GM18519 (cell line): ENCODE data around the gene IRF5.
A peak's percentile ranks its signal among the peaks of the same experiment; 100 is the strongest.

Source experiments
- ATAC-seq: cut with Tn5 transposase; IDR thresholded peaks from one replicate; pipeline ENCODE4 v1.9.1; 2021; ENCODE audit warnings: mild to moderate bottlenecking, moderate library complexity; ENCODE audit not compliant: unreplicated experiment, low FRiP score

IRF5 gene

GRCh38 chr7:128937647-128938543 lies at the start of gene IRF5:
IRF5 (plus strand) TSS chr7:128937927; CDS start chr7:128942082, 4,155 bp downstream.
- ATAC-seq, result no peak

- ATAC-seq, result no peak
Observed at GRCh38 chr7:128888039-128888755, 49.5 kb upstream of the IRF5 start.

GRCh38 chr7:128888756-128889095 lies 49.0 kb upstream of the IRF5 start:
- no peak for ATAC-seq

DNA sequence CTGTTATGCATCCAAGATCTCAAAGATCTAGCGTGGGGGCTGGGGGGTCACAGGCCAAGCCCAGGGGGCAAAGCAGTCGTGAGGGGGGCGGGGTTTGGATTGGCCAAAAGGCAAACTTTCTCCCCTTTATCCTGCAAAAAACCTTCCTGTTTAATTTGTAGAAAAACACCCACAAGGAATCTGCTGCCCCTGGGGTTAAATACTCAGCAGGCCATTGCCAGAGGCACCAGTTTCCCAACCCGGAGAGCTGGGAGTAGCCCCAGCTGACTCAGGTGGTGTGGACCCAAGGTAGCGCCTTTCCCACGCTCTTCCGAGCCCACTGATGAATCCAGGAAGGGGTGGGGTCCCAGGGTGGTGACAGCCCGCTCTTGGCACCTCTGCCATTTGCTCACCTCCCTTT lies 48.6 kb upstream of the IRF5 start:
- no peak for ATAC-seq

GRCh38 chr7:128890306-128891109 lies 47.2 kb upstream of the IRF5 start:
- no peak for ATAC-seq

DNA sequence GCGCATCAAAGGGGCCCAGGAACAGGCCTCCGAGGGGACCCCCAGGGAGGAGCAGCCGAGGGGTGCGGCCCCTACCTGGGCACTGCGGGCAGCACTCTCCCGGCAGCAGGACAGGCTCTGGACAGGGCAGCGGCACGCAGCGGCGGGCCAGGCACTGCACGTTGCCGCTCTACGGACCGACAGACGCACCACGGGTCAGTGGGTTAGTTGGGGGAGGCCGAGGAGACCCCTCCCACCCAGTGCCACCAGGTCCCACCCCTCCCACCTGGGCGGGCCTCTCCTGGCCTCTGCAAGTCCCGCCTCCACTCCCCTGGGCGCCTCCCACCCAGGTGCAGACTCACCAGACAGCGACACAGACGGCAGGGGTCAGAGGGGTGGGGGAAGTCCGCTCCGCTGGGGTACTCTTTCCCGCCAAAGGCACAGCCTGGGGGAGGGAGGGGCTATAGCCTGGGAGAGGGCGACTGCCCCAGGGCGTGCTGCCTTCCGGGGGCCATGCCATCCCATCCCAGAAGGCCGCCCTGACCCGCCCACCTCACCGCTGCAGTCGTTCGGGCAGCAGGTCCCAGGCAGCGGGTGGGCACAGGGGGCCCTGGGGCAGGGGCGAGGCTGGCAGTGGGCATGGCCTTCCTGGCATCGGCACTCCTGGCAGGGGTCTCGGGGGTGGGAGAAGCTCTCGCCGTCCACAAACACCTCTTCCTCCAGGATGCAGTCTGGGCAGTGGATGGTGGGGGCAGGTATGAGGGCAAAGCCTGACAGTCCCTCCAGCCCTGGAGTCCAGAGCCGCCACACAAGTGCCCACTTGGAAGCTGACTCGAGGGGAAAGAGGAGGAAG lies 46.4 kb upstream of the IRF5 start:
- no peak for ATAC-seq

DNA sequence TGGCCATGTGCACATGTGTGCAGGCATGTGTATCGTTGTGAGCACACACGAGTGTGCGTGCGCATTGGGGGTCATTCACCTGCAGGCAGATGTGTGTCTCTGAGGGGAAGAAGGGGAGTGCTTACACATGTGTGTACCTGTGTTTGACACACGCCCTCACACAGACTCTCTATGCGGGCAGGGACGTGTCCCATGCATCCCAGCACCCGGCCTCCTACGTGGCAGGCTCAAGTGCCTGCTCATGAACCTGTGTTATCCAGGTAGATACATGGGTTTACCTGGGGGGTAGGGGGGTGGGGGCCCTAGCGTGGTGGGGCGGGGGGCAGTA lies 45.8 kb upstream of the IRF5 start:
- no peak for ATAC-seq

- ATAC-seq, result no peak
Observed at GRCh38 chr7:128892521-128893250, 45.0 kb upstream of the IRF5 start.

GRCh38 chr7:128893251-128894100 lies 44.3 kb upstream of the IRF5 start:
- no peak for ATAC-seq

DNA sequence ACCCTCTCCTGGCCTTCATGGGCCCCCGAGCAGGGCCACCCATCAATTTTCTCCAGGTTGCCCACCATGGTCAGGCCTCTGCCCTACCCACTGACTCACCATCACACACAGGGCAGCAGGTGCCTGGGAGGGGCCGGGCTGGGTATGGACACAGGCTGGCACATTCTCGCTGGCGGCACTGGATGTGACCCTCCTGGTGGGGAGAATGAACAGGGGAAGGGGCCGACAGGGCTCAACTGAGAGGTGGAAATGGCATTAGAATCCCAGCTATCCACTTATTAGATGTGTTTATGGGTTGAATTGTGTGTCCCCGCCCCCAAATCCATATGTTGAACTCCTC lies 43.7 kb upstream of the IRF5 start:
- ATAC-seq, result no peak

GRCh38 chr7:128895320-128895719 lies 42.4 kb upstream of the IRF5 start:
- no peak for ATAC-seq

DNA sequence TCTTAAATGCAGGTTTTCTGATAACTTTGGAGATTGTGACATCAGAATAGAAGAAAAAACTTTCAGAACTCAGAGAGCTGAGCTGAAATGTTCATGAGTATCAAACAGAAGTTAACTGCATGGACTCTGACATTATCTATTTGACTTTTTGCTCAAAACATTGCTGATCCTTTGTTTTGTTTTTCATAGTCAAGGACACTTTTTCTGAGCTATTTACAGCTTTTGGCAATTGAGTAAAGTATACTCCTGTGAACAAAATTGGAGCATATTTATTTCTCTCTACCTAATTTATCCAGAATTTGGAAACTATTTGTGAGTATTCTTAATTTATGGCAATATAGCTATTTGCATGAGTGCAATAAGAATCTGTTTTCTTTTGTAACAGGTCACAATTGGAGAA lies 38.3 kb upstream of the IRF5 start:
- no peak for ATAC-seq

DNA sequence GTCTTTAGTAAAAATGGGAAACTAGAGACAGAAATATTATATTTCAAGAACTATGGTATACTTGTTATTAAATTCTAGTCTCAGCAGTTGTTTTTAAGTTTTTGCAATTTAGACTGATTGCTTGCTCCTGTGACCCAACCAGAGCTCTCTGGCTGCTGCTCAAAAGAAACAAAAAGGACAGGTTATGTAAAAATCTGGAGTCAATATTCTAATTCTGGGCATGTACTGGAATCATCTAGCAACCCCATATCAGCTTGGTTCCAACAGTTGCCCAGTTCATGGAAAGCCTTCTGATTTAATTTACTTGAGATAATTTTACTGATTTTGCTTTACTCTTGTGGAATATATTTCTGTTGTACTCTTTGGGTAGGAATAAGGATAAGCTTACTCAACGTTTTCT lies 37.5 kb upstream of the IRF5 start:
- ATAC-seq, result no peak

- ATAC-seq, result no peak
Observed at GRCh38 chr7:128902761-128903585, 34.8 kb upstream of the IRF5 start.

GRCh38 chr7:128903621-128904361 lies 33.9 kb upstream of the IRF5 start:
- ATAC-seq, result no peak

DNA sequence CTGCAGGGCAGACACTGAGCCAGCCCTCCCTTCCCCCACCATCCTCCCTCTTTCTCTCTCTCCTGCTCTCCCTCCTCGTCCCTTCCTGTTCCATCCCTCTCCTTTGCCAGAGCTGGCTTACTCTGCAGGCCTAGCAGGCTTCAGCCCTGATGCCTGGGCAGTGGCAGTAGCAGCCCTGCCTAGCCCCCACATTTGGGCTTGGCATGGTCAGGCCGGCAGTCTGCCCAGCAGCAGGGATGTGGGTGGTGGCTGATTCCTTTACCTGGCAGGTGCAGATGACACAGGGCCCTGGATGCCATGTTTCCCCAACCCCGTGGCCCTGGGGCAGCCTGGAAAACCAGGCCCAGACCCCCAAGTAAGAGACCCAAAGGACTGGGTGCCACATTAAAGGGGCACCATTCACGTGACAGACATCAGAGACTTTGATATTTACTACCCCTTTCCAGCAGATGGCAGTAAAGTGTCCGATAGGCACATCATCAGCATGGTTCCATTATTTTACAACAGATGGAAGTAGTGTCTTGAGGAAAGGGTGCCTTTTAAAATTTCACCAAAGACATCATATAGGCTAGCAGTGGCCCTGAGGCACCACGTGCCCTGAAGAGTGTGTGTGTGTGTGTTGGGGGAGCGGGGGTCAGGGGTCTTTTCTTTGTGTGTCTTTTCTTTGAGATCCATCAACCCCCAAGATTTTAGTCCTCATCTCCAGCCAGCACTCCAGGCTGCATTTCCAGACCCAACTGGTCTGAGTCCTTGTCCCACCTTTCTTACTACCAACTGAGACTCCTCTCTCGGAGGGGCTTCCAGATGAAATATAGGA lies 33.1 kb upstream of the IRF5 start:
- peak; percentile 56 for ATAC-seq
